ENCODE data around the gene DCC.
"Not testable (repeated sequence)": the region's sequence is repeated elsewhere in the genome, so short reads cannot be mapped to it uniquely, and the experiment has no call there.

DCC gene

GRCh38 chr18:53451902-53452301, 1111.9 kb downstream of the DCC start:
- no peak for DNase-seq

GRCh38 chr18:53457068-53457467, 1117.1 kb downstream of the DCC start:
- DNase-seq = no peak

- no peak for DNase-seq
Measured at GRCh38 chr18:53458268-53458667, 1118.3 kb downstream of the DCC start.

- DNase-seq = no peak
Measured at GRCh38 chr18:53458944-53459580, 1119.1 kb downstream of the DCC start.

- no peak for DNase-seq
Measured at GRCh38 chr18:53467756-53468155, 1127.8 kb downstream of the DCC start.

GRCh38 chr18:53468173-53468572, 1128.2 kb downstream of the DCC start:
- not testable (repeated sequence) for DNase-seq

- DNase-seq = no peak
Measured at GRCh38 chr18:53472546-53472945, 1132.5 kb downstream of the DCC start.

GRCh38 chr18:53478155-53478554, 1138.2 kb downstream of the DCC start:
- DNase-seq = no peak

GRCh38 chr18:53486296-53486695, 1146.3 kb downstream of the DCC start:
- no peak for DNase-seq

- DNase-seq = no peak
Measured at GRCh38 chr18:53489266-53489665, 1149.3 kb downstream of the DCC start.

- DNase-seq = no peak
Measured at GRCh38 chr18:53490019-53490418, 1150.0 kb downstream of the DCC start.

GRCh38 chr18:53496028-53496427, 1156.0 kb downstream of the DCC start:
- no peak for DNase-seq

- no peak for DNase-seq
Measured at GRCh38 chr18:53503914-53504441, 1164.0 kb downstream of the DCC start.

GRCh38 chr18:53508529-53508928, 1168.5 kb downstream of the DCC start:
- DNase-seq = no peak

GRCh38 chr18:53509886-53510285, 1169.9 kb downstream of the DCC start:
- no peak for DNase-seq

GRCh38 chr18:53511725-53512124, 1171.7 kb downstream of the DCC start:
- not testable (repeated sequence) for DNase-seq

- DNase-seq = no peak
Measured at GRCh38 chr18:53521068-53521467, 1181.1 kb downstream of the DCC start.

GRCh38 chr18:53526101-53526870, 1186.3 kb downstream of the DCC start:
- DNase-seq = no peak

GRCh38 chr18:53527365-53527764, 1187.4 kb downstream of the DCC start:
- no peak for DNase-seq

GRCh38 chr18:53531187-53531586, 1191.2 kb downstream of the DCC start:
- no peak for DNase-seq

- DNase-seq = no peak
Measured at GRCh38 chr18:53531896-53532295, 1191.9 kb downstream of the DCC start.

- no peak for DNase-seq
Measured at GRCh38 chr18:53534203-53534602, 1194.2 kb downstream of the DCC start.

GRCh38 chr18:53534695-53535094, 1194.7 kb downstream of the DCC start:
- DNase-seq = no peak

GRCh38 chr18:53536908-53537307, 1196.9 kb downstream of the DCC start:
- DNase-seq = no peak
